HG03139 (cell line): ENCODE data around the gene ATP11A.

Experiments
- ATAC-seq: cut with Tn5 transposase; IDR thresholded peaks from one replicate; pipeline ENCODE4 v1.9.1; 2021; ENCODE audit not compliant: unreplicated experiment

Gene ATP11A

DNA sequence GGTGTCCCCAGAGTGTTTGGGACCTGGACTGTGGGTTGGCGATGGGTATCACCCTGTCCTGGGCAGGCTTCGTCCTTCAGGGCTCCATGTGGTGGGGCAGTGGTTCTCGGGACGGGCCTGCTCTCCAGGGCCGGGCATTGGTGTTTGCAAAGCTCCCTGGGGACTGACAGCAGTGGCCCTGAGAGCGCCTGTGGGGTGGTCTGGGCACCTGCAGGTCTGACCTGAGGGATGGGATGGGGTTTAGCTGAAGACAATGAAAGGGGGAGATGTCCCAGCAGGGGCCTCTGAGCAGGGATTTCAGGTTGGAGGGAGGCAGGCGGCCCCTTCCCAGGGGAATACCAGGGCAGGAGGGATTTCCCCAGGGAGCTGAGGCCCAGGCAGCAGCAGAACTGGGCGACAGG, 210.9 kb downstream of the ATP11A start:
- no peak for ATAC-seq

DNA sequence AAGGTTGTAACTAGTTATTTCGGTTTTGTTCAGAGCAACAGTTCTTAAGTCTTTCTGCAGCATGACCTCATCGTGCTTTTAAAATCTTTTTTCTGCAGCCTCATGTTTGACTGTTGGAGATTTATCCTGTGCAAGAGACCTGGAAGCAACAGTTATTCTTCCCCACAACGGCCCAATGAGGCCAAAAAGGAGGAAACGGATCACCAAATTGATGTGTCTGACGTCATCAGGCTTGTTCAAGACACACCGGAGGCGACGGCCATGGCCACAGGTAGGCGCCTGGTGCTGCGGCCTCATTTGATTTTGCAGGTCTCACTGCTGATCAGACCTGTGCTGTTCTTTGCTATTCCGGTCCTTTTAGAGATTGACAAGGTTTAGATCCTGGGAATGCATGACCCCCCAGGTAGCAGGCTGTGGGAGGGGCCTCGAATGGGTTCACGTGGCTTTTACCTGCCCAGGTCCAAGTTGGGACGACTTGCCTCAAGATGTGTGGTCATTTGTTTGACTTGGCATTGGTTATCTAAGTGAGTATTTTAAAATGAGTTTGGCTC, 212.3 kb downstream of the ATP11A start:
- no peak for ATAC-seq

DNA sequence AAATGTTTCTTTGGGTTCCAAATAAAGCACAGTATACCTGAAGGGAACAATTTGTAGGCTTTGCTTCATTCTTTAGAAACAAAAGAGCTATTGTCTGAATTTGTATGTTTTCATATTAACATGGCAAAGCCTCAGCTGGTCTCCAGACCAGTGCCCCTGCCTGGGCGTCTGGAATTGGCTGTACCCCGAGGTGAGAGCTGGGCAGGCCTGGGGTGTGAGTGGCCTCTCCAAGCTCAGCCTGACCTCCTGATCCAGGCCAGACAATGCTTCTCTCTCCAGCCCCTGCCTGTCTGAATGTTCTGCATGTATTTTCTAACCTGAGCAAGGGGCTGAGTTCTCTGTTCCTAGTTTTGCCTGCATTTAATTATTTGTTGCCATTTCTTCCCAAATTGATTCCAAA, 212.8 kb downstream of the ATP11A start:
- no peak for ATAC-seq

DNA sequence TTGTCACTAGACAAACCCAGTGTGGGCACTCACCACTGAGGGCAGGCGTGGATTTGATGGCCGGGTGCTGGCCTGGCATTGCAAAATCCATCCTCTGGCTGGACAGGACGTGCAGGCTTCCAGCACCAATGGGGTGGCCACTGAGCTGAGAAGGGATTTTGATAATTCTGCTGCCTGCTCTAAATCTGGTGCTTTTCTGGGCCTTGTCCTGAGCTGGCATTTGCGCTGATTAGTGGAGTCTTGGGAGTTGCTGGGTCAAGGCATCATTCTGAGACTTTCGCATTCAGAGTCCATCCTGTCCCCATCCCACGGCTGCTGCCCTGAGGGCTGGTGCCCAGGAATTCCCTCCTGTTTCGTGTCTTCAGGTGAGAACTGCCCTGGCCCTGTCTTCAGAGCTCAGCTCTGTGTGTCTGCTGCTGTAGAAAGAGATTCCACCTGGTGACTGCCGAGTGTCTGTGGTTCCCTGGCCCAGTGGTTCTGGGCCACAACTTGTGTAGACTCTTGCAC, 213.3 kb downstream of the ATP11A start:
- no peak for ATAC-seq

DNA sequence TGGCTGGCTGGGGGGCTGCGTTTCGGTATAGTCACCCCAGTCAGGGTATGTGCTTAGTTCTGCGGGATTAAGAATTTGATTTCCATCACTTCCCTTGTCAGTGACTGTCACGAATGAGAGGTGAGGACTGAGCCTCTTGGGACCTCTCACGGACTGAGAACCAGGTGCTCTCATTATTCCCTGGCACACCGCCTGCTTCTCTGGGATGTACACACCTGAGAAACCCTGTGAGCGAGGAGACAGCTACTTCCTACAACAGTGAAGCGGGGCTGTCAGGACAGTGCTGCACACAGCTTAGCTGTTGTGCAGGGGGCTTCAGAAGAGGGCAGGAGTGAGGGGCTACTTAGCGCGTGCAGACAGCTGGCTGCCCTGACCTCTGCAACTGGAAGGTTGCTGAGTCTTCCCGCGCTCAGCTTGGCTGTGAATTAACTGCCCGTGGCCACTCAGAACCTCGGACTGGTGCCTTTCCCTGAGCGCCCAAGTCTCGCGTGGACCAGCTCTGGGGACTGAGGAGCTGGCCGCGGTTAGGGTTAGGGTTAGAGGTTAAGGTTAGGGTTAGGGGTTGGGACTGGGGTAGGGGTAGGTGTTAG, 213.9 kb downstream of the ATP11A start:
- no peak for ATAC-seq

DNA sequence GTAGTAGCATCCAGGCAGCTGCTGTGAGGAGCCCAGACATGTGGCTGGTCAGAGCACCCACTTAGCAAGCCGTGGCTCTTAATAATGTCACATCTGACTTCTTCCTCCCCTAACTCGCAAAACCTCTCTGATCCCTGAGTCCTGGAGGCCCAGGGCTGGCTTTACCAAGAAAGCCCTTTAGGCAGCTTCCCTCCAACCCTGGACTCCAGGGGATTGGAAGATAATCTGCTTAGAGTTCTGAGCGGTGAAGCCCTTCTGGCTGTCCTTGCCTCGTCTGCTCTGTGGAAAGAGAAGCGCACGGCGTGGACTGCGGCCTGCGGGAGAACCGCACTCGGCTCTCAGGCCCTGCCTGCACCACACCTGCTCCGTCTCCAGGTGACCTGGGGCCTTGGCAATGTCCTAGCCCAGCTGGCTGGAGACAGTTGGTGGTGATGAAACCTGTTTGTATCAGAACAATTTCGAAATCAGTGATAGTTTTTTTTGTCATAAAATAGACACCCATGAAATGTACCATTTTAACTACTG, 214.7 kb downstream of the ATP11A start:
- no peak for ATAC-seq

DNA sequence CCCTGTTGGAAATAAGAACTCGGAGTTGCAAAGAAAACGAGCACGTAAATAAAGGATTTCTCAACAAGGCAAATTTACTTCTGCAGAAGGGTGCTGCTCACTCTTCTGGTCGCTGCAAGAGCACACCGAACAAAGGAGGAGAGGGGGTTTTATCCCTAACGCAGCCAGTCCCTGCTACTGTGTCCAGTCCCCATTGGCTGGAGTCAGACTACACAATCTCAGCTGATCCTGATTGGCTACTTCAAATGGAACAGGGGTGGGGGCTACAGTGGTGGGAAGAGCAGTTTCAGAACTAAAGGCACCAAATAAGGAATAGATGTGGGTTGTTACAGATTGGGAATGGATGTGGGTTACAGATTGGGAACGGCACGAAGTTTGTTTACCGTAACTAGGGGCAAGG, 215.2 kb downstream of the ATP11A start:
- no peak for ATAC-seq

DNA sequence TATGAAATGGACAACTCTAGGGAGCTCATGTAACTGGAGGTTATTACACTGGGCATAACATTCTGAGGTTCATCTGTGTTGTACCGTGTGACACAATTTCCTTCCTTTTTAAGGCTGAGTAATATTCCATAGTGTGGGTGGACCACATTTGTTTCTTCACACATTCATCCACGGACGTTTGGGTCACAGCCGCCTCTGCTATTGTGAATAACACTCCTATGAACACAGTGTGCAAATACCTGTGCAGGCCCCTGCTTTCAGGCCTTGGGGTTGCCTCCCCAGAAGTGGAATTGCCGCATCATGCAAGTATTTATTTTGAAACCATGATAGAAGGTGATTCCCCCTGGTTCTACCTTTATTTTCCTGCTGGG, 215.8 kb downstream of the ATP11A start:
- no peak for ATAC-seq

DNA sequence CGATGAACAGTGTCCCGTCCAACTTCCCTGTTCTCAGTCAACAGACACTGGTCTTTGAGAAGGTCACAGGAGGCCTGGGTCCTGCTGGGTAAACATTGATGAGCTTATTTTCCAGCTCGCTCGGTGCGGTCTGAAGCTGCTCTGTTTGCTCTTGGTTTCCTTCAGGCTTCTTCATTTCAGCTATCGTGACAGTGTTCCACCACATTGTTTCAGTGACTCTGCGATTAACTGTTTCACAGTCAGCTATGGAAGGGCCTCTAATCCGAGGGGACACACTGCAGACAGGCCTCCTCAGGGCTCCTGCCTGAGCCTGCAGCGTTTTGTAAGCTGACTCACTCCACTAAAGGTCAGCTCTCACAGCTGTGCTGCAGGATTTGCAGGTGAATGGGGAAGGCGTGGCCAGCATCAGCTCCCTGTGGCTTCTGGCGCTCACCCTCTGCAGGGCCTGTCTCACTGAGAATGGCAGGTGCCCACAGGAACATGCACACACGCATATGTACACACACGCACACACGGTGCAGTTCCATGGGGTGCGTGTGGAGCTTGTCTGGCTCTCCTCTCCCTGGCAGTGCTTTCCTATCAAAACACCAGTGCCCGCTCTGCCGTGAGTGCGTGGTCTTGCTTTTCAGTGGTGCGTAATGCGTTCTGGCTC, 216.3 kb downstream of the ATP11A start:
- ATAC-seq, result no peak

DNA sequence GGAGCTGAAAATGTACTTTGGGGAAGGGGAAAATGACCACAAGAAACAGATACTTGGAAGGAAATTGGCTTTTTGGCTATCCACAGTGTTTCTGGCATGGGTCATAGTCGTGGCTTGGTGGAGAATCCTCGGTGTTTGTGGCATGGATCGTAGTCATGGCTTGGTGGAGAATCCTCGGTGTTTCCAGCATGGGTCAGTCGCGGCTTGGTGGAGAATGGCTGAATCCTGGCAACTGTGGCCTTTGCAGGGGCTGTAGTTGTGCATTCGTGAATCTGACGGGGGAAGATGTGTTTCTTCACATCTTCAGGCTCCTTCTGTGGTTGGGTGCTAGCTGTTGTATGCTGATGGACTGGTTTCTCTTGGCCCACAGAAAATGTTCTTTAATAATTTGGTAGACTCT, 217.4 kb downstream of the ATP11A start:
- no peak for ATAC-seq

DNA sequence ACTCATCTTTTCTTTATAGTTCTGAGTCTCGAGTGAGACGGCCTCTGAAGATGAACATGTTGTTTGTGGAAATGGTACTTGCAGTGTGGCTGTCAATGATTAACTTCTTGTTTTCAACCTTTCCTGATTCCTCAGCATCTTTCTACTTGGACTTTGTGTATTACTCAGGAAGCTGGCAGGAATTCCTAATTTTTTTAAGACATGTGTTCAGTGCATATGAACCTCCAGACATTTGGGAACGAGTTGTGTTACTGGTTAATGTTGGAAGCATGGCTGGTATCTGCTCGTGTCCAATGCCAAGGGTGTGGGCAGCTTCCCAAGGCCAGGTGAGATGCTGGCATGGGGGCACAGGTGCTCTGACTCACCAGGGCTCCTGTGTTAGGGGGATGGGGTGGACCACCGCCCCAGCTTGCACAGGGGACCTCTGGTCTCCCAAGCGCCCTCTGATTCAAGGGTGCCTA, 218.1 kb downstream of the ATP11A start:
- no peak for ATAC-seq

DNA sequence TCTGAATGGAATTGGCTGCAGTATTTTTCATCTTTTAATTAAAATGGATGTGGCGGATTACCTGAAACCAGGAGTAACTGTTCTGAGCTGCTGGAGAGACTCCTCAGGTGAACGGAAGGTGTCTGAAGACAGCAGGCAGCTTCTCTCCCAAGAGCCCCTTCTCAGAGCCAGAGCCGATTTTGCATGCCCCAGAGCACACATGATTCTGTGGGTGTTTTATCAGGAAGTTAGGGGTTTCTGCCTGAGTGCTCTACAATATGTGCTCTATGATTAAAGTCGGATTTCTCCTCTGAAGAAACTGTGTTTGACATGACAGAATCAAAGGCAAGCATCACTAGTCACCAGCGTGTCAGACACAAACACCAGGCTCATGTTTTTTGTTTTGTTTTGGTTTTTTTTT, 218.5 kb downstream of the ATP11A start:
- no peak for ATAC-seq

DNA sequence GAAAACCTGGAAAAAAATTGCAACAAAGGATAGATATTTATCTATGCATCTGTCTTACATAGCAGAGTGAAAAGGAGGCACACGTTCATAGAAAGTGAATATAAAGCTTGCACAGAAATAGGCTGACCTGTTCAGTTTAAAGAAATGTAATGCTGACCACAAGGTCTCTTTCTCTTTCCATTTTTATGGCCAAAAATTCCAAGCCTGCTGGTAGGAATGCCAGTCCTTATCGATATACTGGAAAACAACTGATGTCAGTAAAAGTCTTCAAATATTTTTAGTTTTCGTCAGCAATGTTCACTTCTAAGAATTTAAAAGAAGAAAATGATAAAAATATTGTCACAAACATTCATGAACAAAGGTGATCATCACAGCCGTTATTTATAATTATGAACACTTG, 220.2 kb downstream of the ATP11A start:
- no peak for ATAC-seq

DNA sequence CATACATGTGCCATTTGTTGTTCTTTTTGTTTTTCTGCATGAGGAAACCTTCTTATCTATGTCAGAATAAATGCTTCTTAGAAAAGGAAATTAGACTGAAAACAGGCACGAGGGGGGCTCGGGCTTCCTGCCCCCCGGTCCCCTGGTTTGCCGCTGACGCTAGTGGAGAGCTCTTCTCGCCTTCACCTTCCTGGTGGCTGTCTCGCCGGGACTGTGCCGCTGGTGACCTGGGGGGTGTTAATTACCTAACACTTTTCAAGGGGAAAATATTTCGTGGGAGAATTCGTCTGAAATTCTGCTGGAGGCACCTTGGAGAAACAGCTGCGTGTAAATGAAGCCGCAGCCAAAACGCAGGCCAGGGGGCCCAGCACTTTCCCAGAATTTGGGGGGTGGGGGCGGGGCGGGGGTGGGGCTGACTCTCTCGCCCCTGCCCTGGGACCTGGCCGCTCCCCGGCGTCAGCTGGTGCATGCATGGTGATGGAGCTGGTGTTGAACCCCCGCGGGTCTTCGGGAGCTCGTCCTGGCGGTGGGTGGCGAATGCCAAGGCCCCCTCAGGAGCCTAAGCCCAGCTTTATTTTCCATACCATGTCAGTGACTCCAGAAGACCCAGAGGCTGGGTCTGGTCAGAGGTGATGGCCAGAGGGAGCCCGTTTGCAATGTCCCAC, 220.9 kb downstream of the ATP11A start:
- no peak for ATAC-seq

DNA sequence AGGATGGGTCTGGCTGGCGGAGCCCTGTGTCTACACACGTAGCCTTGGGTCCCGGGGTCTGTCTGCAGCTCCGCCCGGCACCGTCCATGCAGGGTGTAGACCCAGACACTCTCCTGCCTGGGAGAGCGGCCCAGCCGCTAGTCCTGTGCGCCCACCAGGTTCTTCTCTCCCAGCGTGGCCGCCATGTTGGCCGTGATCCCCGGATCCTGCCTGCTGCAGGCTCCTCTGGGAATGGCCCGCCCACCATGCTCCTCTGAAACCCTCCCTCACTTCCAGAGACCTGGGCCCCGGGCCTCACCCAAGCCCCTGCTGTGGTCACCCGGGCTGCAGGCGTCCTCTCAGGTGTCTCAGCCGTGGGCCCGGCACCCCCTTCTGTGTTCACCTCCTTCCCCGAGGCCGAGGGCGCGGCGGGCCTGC, 221.5 kb downstream of the ATP11A start:
- no peak for ATAC-seq

DNA sequence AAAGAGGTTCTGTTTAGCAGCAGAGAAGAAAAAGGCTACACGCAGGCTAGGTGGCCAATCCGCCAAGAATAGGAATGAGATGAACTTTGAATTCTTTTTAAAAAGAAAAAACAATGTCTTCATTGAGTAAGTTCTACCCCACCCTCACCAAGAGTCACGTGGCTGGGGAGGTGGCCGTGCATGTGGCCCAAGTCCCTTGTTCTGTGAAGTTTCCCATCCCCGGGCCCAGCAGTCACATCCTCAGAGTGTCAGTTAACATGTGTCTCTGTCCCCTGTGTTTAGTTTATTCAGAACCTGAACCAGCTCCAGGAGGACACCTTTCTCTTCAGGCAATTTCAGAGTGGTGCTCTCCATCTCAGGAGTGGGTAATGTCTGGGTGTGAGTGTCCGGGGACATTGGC, 222.0 kb downstream of the ATP11A start:
- ATAC-seq, result no peak

DNA sequence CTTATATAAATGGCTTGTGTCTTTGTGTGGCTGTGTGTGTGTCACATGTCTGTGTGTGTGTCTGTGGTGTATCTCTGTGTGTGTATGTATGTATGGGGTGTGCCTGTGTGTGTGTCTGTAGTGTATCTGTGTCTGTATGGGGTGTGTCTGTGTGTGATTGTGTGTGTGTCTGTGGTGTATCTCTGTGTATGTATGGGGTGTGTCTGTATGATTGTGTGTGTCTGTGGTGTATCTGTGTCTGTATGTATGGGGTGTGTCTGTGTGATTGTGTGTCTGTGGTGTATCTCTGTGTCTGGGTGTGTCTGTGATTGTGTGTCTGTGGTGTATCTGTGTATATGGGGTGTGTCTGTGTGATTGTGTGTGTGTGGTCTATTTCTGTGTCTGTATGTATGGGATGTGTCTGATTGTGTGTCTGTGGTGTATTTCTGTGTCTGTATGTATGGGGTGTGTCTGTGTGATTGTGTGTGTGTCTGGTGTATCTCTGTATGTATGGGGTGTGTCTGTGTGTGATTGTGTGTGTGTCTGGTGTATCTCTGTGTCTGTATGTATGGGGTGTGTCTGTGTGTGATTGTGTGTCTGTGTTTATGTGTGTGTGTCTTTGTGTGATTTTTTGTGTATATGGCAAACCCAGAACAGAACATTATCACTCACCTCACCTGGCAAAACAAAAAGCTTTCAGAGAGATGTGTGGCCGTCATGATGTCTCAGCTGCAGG, 223.0 kb downstream of the ATP11A start:
- ATAC-seq, result no peak

DNA sequence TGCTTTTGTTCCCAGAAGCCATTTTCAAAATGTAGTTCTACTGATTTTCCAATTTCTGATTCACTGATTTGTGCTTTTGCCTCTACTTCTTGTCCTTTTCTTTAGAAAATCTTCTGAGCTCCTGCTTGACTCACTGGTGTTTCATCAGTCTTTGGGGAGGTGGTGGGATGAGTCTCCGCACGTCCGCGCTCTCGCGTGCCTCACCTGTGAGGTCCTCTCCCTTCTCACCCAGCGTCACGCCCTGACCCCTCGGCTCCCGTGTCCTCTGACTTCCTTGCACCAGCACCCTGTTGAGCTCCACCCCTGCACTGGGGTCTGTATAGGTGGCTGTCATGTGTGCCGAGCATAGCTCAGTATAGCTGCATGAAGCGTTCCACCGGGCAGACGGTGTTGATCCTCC, 226.5 kb downstream of the ATP11A start:
- ATAC-seq, result no peak

DNA sequence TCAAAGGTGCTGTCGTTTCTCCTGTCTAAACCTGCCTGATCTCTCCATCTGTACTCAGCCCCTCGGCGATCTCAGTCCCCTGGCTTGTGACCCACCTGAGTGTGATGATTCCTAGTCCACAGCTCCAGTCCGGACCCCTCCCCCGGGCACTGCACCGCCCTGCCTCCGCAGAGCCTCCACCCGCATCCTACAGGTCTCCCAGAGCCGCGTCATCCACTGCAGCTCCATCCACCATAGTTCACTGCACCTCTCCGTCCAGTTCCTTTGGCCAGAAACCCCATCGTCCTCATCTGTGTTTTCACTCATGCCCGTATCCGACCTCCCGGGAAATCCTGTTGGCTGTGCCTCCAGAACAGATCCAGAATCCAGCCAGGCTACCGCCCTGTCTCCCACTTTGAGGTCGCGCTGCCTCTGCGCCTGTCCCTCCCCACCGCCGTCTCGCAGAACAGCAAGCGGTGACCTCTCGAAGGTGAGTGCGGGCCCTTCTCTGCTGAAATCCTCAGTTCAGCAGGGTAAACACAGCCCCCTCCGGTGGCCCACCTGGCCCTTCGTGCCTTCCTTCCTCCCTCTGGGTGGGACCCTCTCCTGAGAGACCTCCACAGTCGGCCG, 227.3 kb downstream of the ATP11A start:
- ATAC-seq, result no peak

DNA sequence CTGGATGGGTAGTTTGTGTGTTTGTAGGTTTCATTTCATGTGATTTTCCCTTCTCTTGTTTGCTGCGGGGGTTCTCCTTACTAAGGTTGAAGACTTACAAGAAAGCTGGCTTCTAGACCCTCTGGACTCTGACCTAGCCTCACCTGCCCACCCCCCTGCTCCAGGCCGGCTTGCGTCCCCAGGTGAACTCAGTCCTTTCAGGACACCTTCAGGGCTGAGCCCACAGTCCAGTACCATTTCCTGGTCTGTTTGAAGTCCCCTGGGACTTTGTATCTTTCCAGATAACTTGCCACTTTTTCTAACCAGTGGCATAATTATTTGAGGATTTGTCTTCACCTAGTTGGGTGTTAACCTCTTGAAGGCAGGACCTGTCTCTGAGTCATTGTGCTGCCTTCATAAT, 227.9 kb downstream of the ATP11A start:
- ATAC-seq, result no peak

DNA sequence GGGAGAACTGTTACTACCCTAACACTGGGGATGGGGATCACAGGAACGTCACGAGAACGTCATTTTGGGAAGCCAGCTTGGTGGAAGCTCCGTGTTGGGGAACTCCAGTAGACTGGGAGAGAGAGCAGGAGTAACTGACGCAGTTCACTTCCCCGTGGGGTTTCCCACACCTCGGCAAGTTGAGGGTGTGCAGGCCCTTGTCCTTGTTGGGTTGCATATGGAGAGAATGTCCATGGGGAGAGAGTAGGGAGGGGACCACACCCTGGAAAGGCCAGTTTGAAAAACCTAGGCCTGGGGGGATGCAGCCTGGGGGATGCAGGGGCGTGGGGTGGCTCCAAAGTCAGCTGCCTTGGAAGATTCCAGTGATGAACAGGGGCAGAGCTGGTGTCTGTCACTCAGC, 228.4 kb downstream of the ATP11A start:
- ATAC-seq, result no peak
